Eye (tissue), 1 donor: ENCODE measurements around the gene SVBP.
"Not testable (repeated sequence)": the region's sequence is repeated elsewhere in the genome, so short reads cannot be mapped to it uniquely, and the experiment has no call there.

Experiments
- DNase-seq: peaks from one replicate; pipeline ENCODE4 v3.0.0-alpha.2; 2015

SVBP gene

GRCh38 chr1:42841010-42841409, 23.8 kb upstream of the SVBP start:
- DNase-seq = no peak

GRCh38 chr1:42838482-42839190, 21.4 kb upstream of the SVBP start:
- DNase-seq = no peak

- DNase-seq = no peak
Observed at GRCh38 chr1:42837709-42838108, 20.5 kb upstream of the SVBP start.

GRCh38 chr1:42835422-42835821, 18.2 kb upstream of the SVBP start:
- DNase-seq = no peak

- no peak for DNase-seq
Observed at GRCh38 chr1:42834803-42835202, 17.6 kb upstream of the SVBP start.

GRCh38 chr1:42833981-42834380, 16.8 kb upstream of the SVBP start:
- no peak for DNase-seq

GRCh38 chr1:42832641-42833240, 15.5 kb upstream of the SVBP start:
- DNase-seq = no peak

GRCh38 chr1:42831273-42831672, 14.1 kb upstream of the SVBP start:
- DNase-seq = no peak

- DNase-seq = no peak
Observed at GRCh38 chr1:42830631-42831030, 13.4 kb upstream of the SVBP start.

GRCh38 chr1:42825036-42825851, 8.0 kb upstream of the SVBP start:
- no peak for DNase-seq

GRCh38 chr1:42824481-42825035, 7.4 kb upstream of the SVBP start:
- DNase-seq = no peak

- peak; percentile 51 for DNase-seq
Observed at GRCh38 chr1:42822800-42823392, 5.7 kb upstream of the SVBP start.

GRCh38 chr1:42821690-42822089, 4.5 kb upstream of the SVBP start:
- no peak for DNase-seq

GRCh38 chr1:42820813-42821212, 3.6 kb upstream of the SVBP start:
- no peak for DNase-seq

GRCh38 chr1:42817976-42818375, 779 bp upstream of the SVBP start:
- DNase-seq = no peak

GRCh38 chr1:42817440-42817767, 207 bp upstream of the SVBP start:
- no peak for DNase-seq

GRCh38 chr1:42815941-42816584, 1.1 kb downstream of the SVBP start:
- no peak for DNase-seq

- not testable (repeated sequence) for DNase-seq
Observed at GRCh38 chr1:42814815-42815214, 2.4 kb downstream of the SVBP start.

- DNase-seq = peak; percentile 70
Observed at GRCh38 chr1:42807056-42807668, 10.0 kb downstream of the SVBP start.

- no peak for DNase-seq
Observed at GRCh38 chr1:42806593-42806992, 10.6 kb downstream of the SVBP start.

- DNase-seq = no peak
Observed at GRCh38 chr1:42806171-42806570, 11.0 kb downstream of the SVBP start.

GRCh38 chr1:42801832-42802473, 15.2 kb downstream of the SVBP start:
- no peak for DNase-seq
